Ishikawa (cell line): ENCODE results near the gene DHRS3.

Source experiments
- CEBPB ChIP-seq: IDR thresholded peaks from 2 replicates; pipeline ENCODE4 v1.6.1; 2012
- CREB1 ChIP-seq: IDR thresholded peaks from 2 replicates; pipeline ENCODE4 v1.6.1; 2012; ENCODE audit warnings: low read depth
- EGR1 ChIP-seq: IDR thresholded peaks from 2 replicates; pipeline ENCODE4 v1.6.1; 2012
- EP300 ChIP-seq: IDR thresholded peaks from 2 replicates; pipeline ENCODE4 v1.6.1; 2012; ENCODE audit warnings: borderline replicate concordance
- FOXM1 ChIP-seq: IDR thresholded peaks from 2 replicates; pipeline ENCODE4 v1.6.1; 2012; ENCODE audit warnings: low read depth, borderline replicate concordance
- MAX ChIP-seq: IDR thresholded peaks from 2 replicates; pipeline ENCODE4 v1.6.1; 2012
- NFIC ChIP-seq: IDR thresholded peaks from 2 replicates; pipeline ENCODE4 v1.6.1; 2012
- RAD21 ChIP-seq: IDR thresholded peaks from 2 replicates; pipeline ENCODE4 v1.6.1; 2012; ENCODE audit warnings: low read depth
- REST ChIP-seq: IDR thresholded peaks from 2 replicates; pipeline ENCODE4 v1.6.1; 2012; ENCODE audit warnings: low read depth, mild to moderate bottlenecking
- TEAD4 ChIP-seq: IDR thresholded peaks from 2 replicates; pipeline ENCODE4 v1.6.1; 2012
- YY1 ChIP-seq: IDR thresholded peaks from 2 replicates; pipeline ENCODE4 v1.6.1; 2012; ENCODE audit warnings: low read depth
- ZBTB7A ChIP-seq: IDR thresholded peaks from 2 replicates; pipeline ENCODE4 v1.6.1; 2012; ENCODE audit warnings: low read depth

GRCh38 chr1:12565094-12565965 lies 52.7 kb downstream of the DHRS3 start:
- TF ChIP-seq MAX = no peak
- TF ChIP-seq REST = no peak
- TF ChIP-seq NFIC = peak; percentile 15; the same call in 1 of the 2 replicates
- TF ChIP-seq CREB1 = no peak
- TF ChIP-seq FOXM1 = no peak
- TF ChIP-seq RAD21 = no peak
- no peak for TF ChIP-seq TEAD4
- TF ChIP-seq EGR1 = no peak
- no peak for TF ChIP-seq CEBPB
- no peak for TF ChIP-seq EP300
- TF ChIP-seq YY1 = no peak
- no peak for TF ChIP-seq ZBTB7A
